Neural cell (in vitro differentiated cells): ENCODE measurements around the gene ZMIZ2. TPM values are rescaled to one million over a fixed set of nuclear protein-coding genes. Genes with fewer than 3 reads are reported as not detected.

ENCODE experiments used
- H2AFZ ChIP-seq: fragments of 200-600, 300-800 bp; sonication (generic), shearing (Covaris generic); 2 replicates; pipeline ENCODE4 v1.6.0; 2014; ENCODE audit warnings: low read depth, mild to moderate bottlenecking, antibody characterized with exemption, low read length, moderate library complexity
- H3F3A ChIP-seq: fragments of 200-600 bp; shearing (Covaris generic); 2 replicates; pipeline ENCODE4 v1.6.1; 2016; ENCODE audit warnings: mild to moderate bottlenecking, moderate library complexity, mixed read lengths, antibody characterized with exemption, low read length; ENCODE audit not compliant: insufficient read depth, poor library complexity, severe bottlenecking
- H3K27ac ChIP-seq: fragments of 200-600, 300-800 bp; sonication (generic), shearing (Covaris generic); 2 replicates; pipeline ENCODE4 v1.5.1; 2014; ENCODE audit warnings: mild to moderate bottlenecking, low read length, moderate library complexity
- H3K27me3 ChIP-seq: fragments of 300-800, 200-600 bp; sonication (generic), shearing (Covaris generic); 2 replicates; pipeline ENCODE4 v1.6.0; 2014; ENCODE audit warnings: mild to moderate bottlenecking, low read depth, low read length, moderate library complexity; ENCODE audit not compliant: insufficient read depth
- H3K36me3 ChIP-seq: fragments of 300-800, 200-600 bp; sonication (generic), shearing (Covaris generic); 2 replicates; pipeline ENCODE4 v1.5.1; 2014; ENCODE audit warnings: mild to moderate bottlenecking, antibody characterized with exemption, low read length, moderate library complexity; ENCODE audit not compliant: insufficient read depth
- H3K4me2 ChIP-seq: fragments of 300-800, 200-600 bp; sonication (generic), shearing (Covaris generic); 2 replicates; pipeline ENCODE4 v1.6.0; 2014; ENCODE audit warnings: mild to moderate bottlenecking, low read length
- H3K4me3 ChIP-seq: fragments of 300-800, 200-600 bp; sonication (generic), shearing (Covaris generic); 2 replicates; pipeline ENCODE4 v1.5.1; 2014; ENCODE audit warnings: mild to moderate bottlenecking, low read length, moderate library complexity
- H3K79me2 ChIP-seq: fragments of 200-600 bp; shearing (Covaris generic); replicated peaks from 2 replicates; pipeline ENCODE4 v1.6.0; 2014; ENCODE audit warnings: mild to moderate bottlenecking, low read length, moderate library complexity; ENCODE audit not compliant: insufficient read depth
- H3K9ac ChIP-seq: fragments of 300-800, 200-600 bp; sonication (generic), shearing (Covaris generic); 2 replicates; pipeline ENCODE4 v1.6.1; 2016; ENCODE audit warnings: mild to moderate bottlenecking, low read length, mixed read lengths
- H3K9me2 ChIP-seq: fragments of 200-600 bp; shearing (Covaris generic); 2 replicates; pipeline ENCODE4 v1.6.1; 2016; ENCODE audit warnings: mild to moderate bottlenecking, low read length, mixed read lengths; ENCODE audit not compliant: insufficient read depth
- H3K9me3 ChIP-seq: fragments of 200-600, 300-800 bp; sonication (generic), shearing (Covaris generic); 2 replicates; pipeline ENCODE4 v1.6.1; 2016; ENCODE audit warnings: mild to moderate bottlenecking, mixed run types, low read length, moderate library complexity, mixed read lengths
- H4K20me1 ChIP-seq: fragments of 200-600 bp; shearing (Covaris generic); 2 replicates; pipeline ENCODE4 v1.6.1; 2016; ENCODE audit warnings: mild to moderate bottlenecking, mixed run types; ENCODE audit not compliant: insufficient read depth
- CTCF ChIP-seq: fragments of 450-650 bp; IDR thresholded peaks from 2 replicates; pipeline ENCODE4 v1.5.1; 2014; ENCODE audit warnings: antibody characterized with exemption, mild to moderate bottlenecking, moderate library complexity; ENCODE audit not compliant: poor library complexity, severe bottlenecking
- EP300 ChIP-seq: fragments of 450-650 bp; conservative IDR thresholded peaks from 2 replicates; pipeline ENCODE4 v1.6.1; 2014; ENCODE audit warnings: antibody characterized with exemption, mild to moderate bottlenecking, moderate library complexity; ENCODE audit not compliant: poor library complexity, severe bottlenecking
- EZH2 ChIP-seq: fragments of 200-600, 300-800 bp; shearing (Covaris generic), sonication (generic); IDR thresholded peaks from 2 replicates; pipeline ENCODE4 v1.6.1; 2014; ENCODE audit warnings: antibody characterized with exemption, low read length, borderline replicate concordance, mild to moderate bottlenecking; ENCODE audit not compliant: insufficient read depth, poor library complexity, severe bottlenecking
- MXI1 ChIP-seq: fragments of 450-650 bp; conservative IDR thresholded peaks from 2 replicates; pipeline ENCODE4 v1.6.1; 2014; ENCODE audit warnings: antibody characterized with exemption, mild to moderate bottlenecking; ENCODE audit not compliant: poor library complexity, severe bottlenecking
- POLR2AphosphoS5 ChIP-seq: IDR thresholded peaks from 2 replicates; pipeline ENCODE4 v1.6.1; 2012
- RAD21 ChIP-seq: fragments of 450-650 bp; conservative IDR thresholded peaks from 2 replicates; pipeline ENCODE4 v1.6.1; 2014; ENCODE audit warnings: antibody characterized with exemption, mild to moderate bottlenecking, moderate library complexity
- REST ChIP-seq: IDR thresholded peaks from 2 replicates; pipeline ENCODE4 v1.6.1; 2012; ENCODE audit warnings: borderline replicate concordance
- SMC3 ChIP-seq: fragments of 450-650 bp; conservative IDR thresholded peaks from 2 replicates; pipeline ENCODE4 v1.6.1; 2014; ENCODE audit warnings: antibody characterized with exemption, mild to moderate bottlenecking, moderate library complexity; ENCODE audit not compliant: poor library complexity
- TAF1 ChIP-seq: IDR thresholded peaks from 2 replicates; pipeline ENCODE4 v1.6.1; 2012; ENCODE audit warnings: low read depth
- polyA plus RNA-seq: library from polyadenylated mRNA; depleted of rRNA; stranded (reverse); fragments of >200 nt; gene quantifications from 2 replicates; pipeline ENCODE4 v1.2.3, GENCODE V29; 2014

Gene ZMIZ2
- polyA plus RNA-seq, 1 donor from 2014 or later = 18.3 TPM

- H3K79me2 ChIP-seq = peaks cover 25% of the 10 kb centered on the region
- no peak for TF ChIP-seq EP300
- H3K27ac ChIP-seq = no peak overlapping the region
- no peak overlapping the region for H2AFZ ChIP-seq
- H3K27me3 ChIP-seq = no peaks in the 10 kb centered on the region
- H3K4me3 ChIP-seq = no peak overlapping the region
- H4K20me1 ChIP-seq = peaks cover 17% of the 10 kb centered on the region
- peaks cover 4% of the 10 kb centered on the region for H3K36me3 ChIP-seq
- H3K9me3 ChIP-seq = no peaks in the 10 kb centered on the region
- H3K9me2 ChIP-seq = no peaks in the 10 kb centered on the region
- H3K4me2 ChIP-seq = no peak overlapping the region
- H3K9ac ChIP-seq = no peak overlapping the region
- H3F3A ChIP-seq = no peaks in the 10 kb centered on the region
Observed at GRCh38 chr7:44757739-44758138, 9.1 kb downstream of the ZMIZ2 start.

GRCh38 chr7:44759246-44759645, 10.6 kb downstream of the ZMIZ2 start:
- Histone ChIP-seq H3K9ac (no peak overlapping the region), H3K4me3 (no peak overlapping the region), H3K79me2 (peaks cover 9% of the 10 kb centered on the region), H3F3A (no peaks in the 10 kb centered on the region), H3K9me2 (no peaks in the 10 kb centered on the region), H3K27ac (no peak overlapping the region), H4K20me1 (peaks cover 16% of the 10 kb centered on the region), H3K4me2 (no peak overlapping the region), H2AFZ (no peak overlapping the region), H3K27me3 (no peaks in the 10 kb centered on the region), H3K36me3 (peaks cover 4% of the 10 kb centered on the region), H3K9me3 (no peaks in the 10 kb centered on the region)
- TF ChIP-seq EZH2 (no peak), POLR2AphosphoS5 (no peak), SMC3 (no peak), MXI1 (no peak), TAF1 (no peak), EP300 (no peak), CTCF (no peak), REST (no peak)

GRCh38 chr7:44760034-44760580, 11.5 kb downstream of the ZMIZ2 start:
- peaks cover under 1% of the 10 kb centered on the region for H3K79me2 ChIP-seq

More at GRCh38 chr7:44760034-44760580, 11.5 kb downstream of the ZMIZ2 start:
- Histone ChIP-seq H3K4me3 (no peak overlapping the region), H3F3A (no peaks in the 10 kb centered on the region), H2AFZ (no peak overlapping the region), H3K9me2 (no peaks in the 10 kb centered on the region), H3K4me2 (no peak overlapping the region), H3K9ac (no peak overlapping the region), H3K36me3 (peaks cover 4% of the 10 kb centered on the region), H4K20me1 (peaks cover 7% of the 10 kb centered on the region), H3K27me3 (no peaks in the 10 kb centered on the region), H3K9me3 (no peaks in the 10 kb centered on the region), H3K27ac (no peak overlapping the region)
- TF ChIP-seq MXI1 (no peak), EP300 (no peak), RAD21 (no peak)
